Activated CD4-positive, alpha-beta T cell treated with anti-CD3 and anti-CD28 coated beads, Interleukin-10, Interleukin-2, amounts not matched to agents 100 ng/mL and 50 ng/mL, durations not matched to agents 16 hours and 8 hours (primary cell): ENCODE data around the gene GH1.
"Not testable (repeated sequence)": the region's sequence is repeated elsewhere in the genome, so short reads cannot be mapped to it uniquely, and the experiment has no call there.

Source experiments
- DNase-seq: peaks from one replicate; pipeline ENCODE4 v3.0.0-alpha.2; 2020

The GH1 gene

GRCh38 chr17:63925615-63926014, 7.0 kb upstream of the GH1 start:
- DNase-seq, result no peak

- not testable (repeated sequence) for DNase-seq
These were observed 3.8 kb upstream of the GH1 start for GRCh38 chr17:63922402-63922801.

- not testable (repeated sequence) for DNase-seq
These were observed 2.1 kb upstream of the GH1 start for GRCh38 chr17:63920779-63921178.

- not testable (repeated sequence) for DNase-seq
These were observed 1.4 kb upstream of the GH1 start for GRCh38 chr17:63920050-63920449.

GRCh38 chr17:63919311-63919723, 678 bp upstream of the GH1 start:
- DNase-seq, result peak; percentile 78

- DNase-seq, result no peak
These were observed 334 bp downstream of the GH1 start for GRCh38 chr17:63918305-63918704.

- no peak for DNase-seq
These were observed 993 bp downstream of the GH1 start for GRCh38 chr17:63917646-63918045.

GRCh38 chr17:63917206-63917605, 1.4 kb downstream of the GH1 start:
- not testable (repeated sequence) for DNase-seq

- no peak for DNase-seq
These were observed 2.0 kb downstream of the GH1 start for GRCh38 chr17:63916566-63917185.

GRCh38 chr17:63915753-63916152, 2.9 kb downstream of the GH1 start:
- not testable (repeated sequence) for DNase-seq

GRCh38 chr17:63914471-63914870, 4.2 kb downstream of the GH1 start:
- DNase-seq, result no peak

GRCh38 chr17:63911657-63912100, 7.0 kb downstream of the GH1 start:
- DNase-seq, result peak; percentile 59

- DNase-seq, result no peak
These were observed 7.5 kb downstream of the GH1 start, which contains the start of gene CSHL1 for GRCh38 chr17:63911041-63911635. Gene CSHL1, minus strand, starts transcription at chr17:63911258. Its CDS starts 62 bp downstream, at chr17:63911196.

- DNase-seq, result no peak
These were observed 8.5 kb downstream of the GH1 start for GRCh38 chr17:63910096-63910495.

- DNase-seq, result not testable (repeated sequence)
These were observed 9.1 kb downstream of the GH1 start for GRCh38 chr17:63909586-63909985.

- peak; percentile 18 for DNase-seq
These were observed 11.4 kb downstream of the GH1 start for GRCh38 chr17:63907161-63907778.

- DNase-seq, result not testable (repeated sequence)
These were observed 13.8 kb downstream of the GH1 start for GRCh38 chr17:63904796-63905195.

GRCh38 chr17:63903787-63904201, 14.8 kb downstream of the GH1 start:
- DNase-seq, result peak; percentile 46

GRCh38 chr17:63901971-63902370, 16.7 kb downstream of the GH1 start:
- DNase-seq, result not testable (repeated sequence)

- peak; percentile 60 for DNase-seq
These were observed 19.5 kb downstream of the GH1 start for GRCh38 chr17:63898899-63899798.

- DNase-seq, result not testable (repeated sequence)
These were observed 21.9 kb downstream of the GH1 start, which contains the start of gene CSH1 for GRCh38 chr17:63896524-63897354. Gene CSH1, minus strand, starts transcription at chr17:63896574. Its CDS starts 63 bp downstream, at chr17:63896511.

- DNase-seq, result not testable (repeated sequence)
These were observed 23.8 kb downstream of the GH1 start for GRCh38 chr17:63894821-63895220.
